ENCODE data around the gene DMXL2.

DNA sequence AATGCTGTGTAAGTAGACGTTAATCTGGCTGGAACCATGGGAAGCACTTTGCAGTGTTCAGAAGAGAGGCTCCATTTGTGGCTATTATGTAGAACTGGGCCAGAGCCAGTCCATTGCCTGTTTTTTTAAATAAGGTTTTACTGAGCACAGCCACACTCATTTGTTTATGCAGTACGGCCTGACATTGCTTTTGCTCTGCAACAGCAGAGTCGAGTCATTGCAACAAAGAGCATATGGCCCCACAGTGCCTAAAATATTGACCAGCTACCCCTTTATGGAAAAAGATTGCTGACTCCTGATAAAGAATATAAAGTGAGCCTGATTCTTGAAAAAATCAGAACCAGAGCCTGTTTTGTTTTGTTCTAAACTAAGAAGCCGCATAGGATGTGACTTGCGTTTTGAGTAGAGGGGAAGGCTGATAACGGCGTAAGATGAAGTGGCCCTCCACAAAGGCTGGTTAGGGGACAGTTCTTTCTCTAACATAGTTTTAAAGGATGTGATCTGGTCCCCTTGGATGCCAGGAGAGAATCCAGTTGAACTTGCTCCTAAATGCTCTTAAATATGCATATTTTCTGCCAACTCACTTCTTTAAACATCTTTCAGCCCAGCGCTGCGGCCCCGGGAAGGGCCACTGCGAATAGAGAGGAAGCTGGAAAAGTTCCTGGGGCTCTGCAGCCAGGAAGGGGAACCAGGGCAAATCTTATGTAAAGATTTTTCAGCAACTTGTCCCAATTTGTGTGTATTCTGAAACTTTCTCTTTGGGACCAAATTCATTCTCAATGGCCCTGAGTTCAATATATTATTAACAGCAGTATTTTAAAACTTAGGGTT, 216.7 kb downstream of the DMXL2 start:
- TF ChIP-seq, protein P1, sequence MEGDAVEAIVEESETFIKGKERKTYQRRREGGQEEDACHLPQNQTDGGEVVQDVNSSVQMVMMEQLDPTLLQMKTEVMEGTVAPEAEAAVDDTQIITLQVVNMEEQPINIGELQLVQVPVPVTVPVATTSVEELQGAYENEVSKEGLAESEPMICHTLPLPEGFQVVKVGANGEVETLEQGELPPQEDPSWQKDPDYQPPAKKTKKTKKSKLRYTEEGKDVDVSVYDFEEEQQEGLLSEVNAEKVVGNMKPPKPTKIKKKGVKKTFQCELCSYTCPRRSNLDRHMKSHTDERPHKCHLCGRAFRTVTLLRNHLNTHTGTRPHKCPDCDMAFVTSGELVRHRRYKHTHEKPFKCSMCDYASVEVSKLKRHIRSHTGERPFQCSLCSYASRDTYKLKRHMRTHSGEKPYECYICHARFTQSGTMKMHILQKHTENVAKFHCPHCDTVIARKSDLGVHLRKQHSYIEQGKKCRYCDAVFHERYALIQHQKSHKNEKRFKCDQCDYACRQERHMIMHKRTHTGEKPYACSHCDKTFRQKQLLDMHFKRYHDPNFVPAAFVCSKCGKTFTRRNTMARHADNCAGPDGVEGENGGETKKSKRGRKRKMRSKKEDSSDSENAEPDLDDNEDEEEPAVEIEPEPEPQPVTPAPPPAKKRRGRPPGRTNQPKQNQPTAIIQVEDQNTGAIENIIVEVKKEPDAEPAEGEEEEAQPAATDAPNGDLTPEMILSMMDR (IDR thresholded peaks at IDR 0.05) = no peak
- TF ChIP-seq POLR2A (IDR thresholded peaks at IDR 0.05) = no peak
